Ectodermal cell (in vitro differentiated cells): ENCODE results near the gene TCL1A. TPM values are rescaled to one million over a fixed set of nuclear protein-coding genes. Genes with fewer than 3 reads are reported as not detected.
"Not testable (repeated sequence)": the region's sequence is repeated elsewhere in the genome, so short reads cannot be mapped to it uniquely, and the experiment has no call there.

Experiments used
- H3K27ac ChIP-seq: 2 replicates; pipeline ENCODE4 v1.7.0; 2013; ENCODE audit warnings: mild to moderate bottlenecking, low read depth, low read length; ENCODE audit not compliant: insufficient read depth, poor library complexity, severe bottlenecking
- H3K27me3 ChIP-seq: 2 replicates; pipeline ENCODE4 v1.7.0; 2013; ENCODE audit warnings: mild to moderate bottlenecking, low read length; ENCODE audit not compliant: insufficient read depth, control insufficient read depth, poor library complexity, severe bottlenecking
- H3K36me3 ChIP-seq: one replicate; pipeline ENCODE4 v1.7.0; 2013; ENCODE audit warnings: low read length; ENCODE audit not compliant: control insufficient read depth, insufficient read depth
- H3K4me1 ChIP-seq: one replicate; pipeline ENCODE4 v1.7.0; 2013; ENCODE audit warnings: low read length; ENCODE audit not compliant: control insufficient read depth, insufficient read depth
- H3K4me3 ChIP-seq: 2 replicates; pipeline ENCODE4 v1.7.0; 2013; ENCODE audit warnings: low read depth, low read length, control low read depth; ENCODE audit not compliant: insufficient read depth
- H3K9me3 ChIP-seq: 2 replicates; pipeline ENCODE4 v1.7.0; 2013; ENCODE audit warnings: mild to moderate bottlenecking, low read length, moderate library complexity; ENCODE audit not compliant: control insufficient read depth
- WGBS, 2 experiments: methylation state at CpG; one replicate each; pipeline ENCODE4 v1.1.7; 2013; ENCODE audit warnings: missing lambda C conversion rate in 2 of 2; 5-methylcytosine and 5-hydroxymethylcytosine counted together
- polyA plus RNA-seq, 4 experiments: library from polyadenylated mRNA; stranded (reverse); fragments of 50-300 nt; gene quantifications; one replicate each; pipeline ENCODE4 v1.2.3, GENCODE V29; 2013

The TCL1A gene
- not detected for polyA plus RNA-seq (2013, experiment 1 of 4)
- polyA plus RNA-seq (2013, experiment 2 of 4) = not detected
- polyA plus RNA-seq (2013, experiment 3 of 4) = not detected
- not detected for polyA plus RNA-seq (2013, experiment 4 of 4)

GRCh38 chr14:95713596-95714371 lies at the start of gene TCL1A:
Gene TCL1A, minus strand, starts transcription at chr14:95714125. Its CDS starts 59 bp downstream, at chr14:95714066.
- Histone ChIP-seq H3K27ac (no peak within 1 kb of the TSS), H3K4me3 (no peak within 1 kb of the TSS), H3K9me3 (no peaks in the 10 kb centered on the region), H3K27me3 (no peaks in the 10 kb centered on the region), H3K36me3 (no peaks in the 10 kb centered on the region), H3K4me1 (no peaks in the 10 kb centered on the region)
- 92 to 94% methylated on average over 47 of the region's 47 CpGs for WGBS, 2 experiments

GRCh38 chr14:95763032-95763431 lies 49.1 kb upstream of the TCL1A start:
- 90 to 94% methylated on average over 3 of the region's 4 CpGs for WGBS, 2 experiments
- H3K9me3 ChIP-seq, H3K36me3 ChIP-seq, H3K27ac ChIP-seq, H3K27me3 ChIP-seq, H3K4me3 ChIP-seq, H3K4me1 ChIP-seq: not testable (repeated sequence)

DNA sequence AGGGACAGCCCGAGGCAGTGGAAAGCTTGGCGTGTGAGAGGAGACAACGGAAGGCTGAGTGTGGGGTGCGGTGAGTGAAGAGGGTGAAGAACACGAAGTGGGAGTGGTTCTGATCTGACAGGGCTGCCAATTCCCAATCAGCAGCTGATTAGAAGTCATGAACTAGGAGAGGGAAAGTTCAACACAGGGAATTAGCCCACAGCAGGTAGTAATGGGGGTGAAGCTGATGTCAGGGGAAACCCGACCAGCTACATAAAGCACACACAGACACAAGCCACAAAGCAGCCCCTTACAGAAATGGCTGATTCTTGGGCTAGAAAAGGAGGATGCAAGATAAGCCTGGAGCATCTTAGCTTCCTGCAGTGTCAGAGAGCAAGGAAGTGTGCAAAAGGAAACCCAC lies 47.5 kb upstream of the TCL1A start:
- no peaks in the 10 kb centered on the region for H3K9me3 ChIP-seq
- no peak overlapping the region for H3K27ac ChIP-seq
- no peak overlapping the region for H3K4me3 ChIP-seq
- no peaks in the 10 kb centered on the region for H3K4me1 ChIP-seq
- no peaks in the 10 kb centered on the region for H3K36me3 ChIP-seq
- no peaks in the 10 kb centered on the region for H3K27me3 ChIP-seq
- 68% methylated on average over 5 to 6 of the region's 6 CpGs for WGBS, 2 experiments

GRCh38 chr14:95760596-95760995 lies 46.7 kb upstream of the TCL1A start:
- Histone ChIP-seq H3K27ac (no peak overlapping the region), H3K36me3 (no peaks in the 10 kb centered on the region), H3K27me3 (no peaks in the 10 kb centered on the region), H3K9me3 (no peaks in the 10 kb centered on the region), H3K4me3 (no peak overlapping the region), H3K4me1 (no peaks in the 10 kb centered on the region)
- 87 to 96% methylated on average over 3 of the region's 3 CpGs for WGBS, 2 experiments

- H3K4me3 ChIP-seq = no peak overlapping the region
- no peaks in the 10 kb centered on the region for H3K4me1 ChIP-seq
- no peaks in the 10 kb centered on the region for H3K36me3 ChIP-seq
- H3K9me3 ChIP-seq = no peaks in the 10 kb centered on the region
- H3K27me3 ChIP-seq = no peaks in the 10 kb centered on the region
- no peak overlapping the region for H3K27ac ChIP-seq
Measured at GRCh38 chr14:95759941-95760340, 46.0 kb upstream of the TCL1A start.

GRCh38 chr14:95758331-95758730 lies 44.4 kb upstream of the TCL1A start:
- Histone ChIP-seq H3K9me3 (no peaks in the 10 kb centered on the region), H3K27ac (no peak overlapping the region), H3K27me3 (no peaks in the 10 kb centered on the region), H3K36me3 (no peaks in the 10 kb centered on the region), H3K4me3 (no peak overlapping the region), H3K4me1 (no peaks in the 10 kb centered on the region)
- 78 to 84% methylated on average over 7 of the region's 7 CpGs for WGBS, 2 experiments

DNA sequence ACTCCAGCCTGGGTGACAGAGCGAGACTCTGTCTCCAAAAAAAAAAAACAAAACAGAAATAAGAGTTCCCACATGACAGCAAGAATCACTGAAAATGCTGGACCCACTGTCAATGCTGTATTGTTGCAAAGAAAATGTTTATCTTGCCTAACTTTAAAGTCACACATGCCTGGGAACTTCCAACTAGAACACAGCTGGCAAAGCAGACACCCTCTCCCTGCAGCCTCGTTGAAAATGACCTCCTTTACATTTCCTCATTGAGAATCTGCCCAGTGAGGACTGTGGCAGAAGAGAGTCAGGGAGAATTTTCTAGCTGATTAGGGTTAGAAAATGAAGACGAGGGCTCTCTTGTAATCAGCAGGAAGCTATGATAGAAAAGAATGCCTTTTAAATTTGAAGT lies 42.8 kb upstream of the TCL1A start:
- no peaks in the 10 kb centered on the region for H3K27me3 ChIP-seq
- no peak overlapping the region for H3K27ac ChIP-seq
- no peaks in the 10 kb centered on the region for H3K9me3 ChIP-seq
- H3K36me3 ChIP-seq = no peaks in the 10 kb centered on the region
- H3K4me3 ChIP-seq = no peak overlapping the region
- 87 to 92% methylated on average over 3 of the region's 3 CpGs for WGBS, 2 experiments
- no peaks in the 10 kb centered on the region for H3K4me1 ChIP-seq

- Histone ChIP-seq H3K4me3 (no peak overlapping the region), H3K27ac (no peak overlapping the region), H3K27me3 (no peaks in the 10 kb centered on the region), H3K4me1 (no peaks in the 10 kb centered on the region), H3K36me3 (no peaks in the 10 kb centered on the region), H3K9me3 (no peaks in the 10 kb centered on the region)
- 77 to 81% methylated on average over 5 to 6 of the region's 6 CpGs for WGBS, 2 experiments
Measured at GRCh38 chr14:95756127-95756526, 42.2 kb upstream of the TCL1A start.

DNA sequence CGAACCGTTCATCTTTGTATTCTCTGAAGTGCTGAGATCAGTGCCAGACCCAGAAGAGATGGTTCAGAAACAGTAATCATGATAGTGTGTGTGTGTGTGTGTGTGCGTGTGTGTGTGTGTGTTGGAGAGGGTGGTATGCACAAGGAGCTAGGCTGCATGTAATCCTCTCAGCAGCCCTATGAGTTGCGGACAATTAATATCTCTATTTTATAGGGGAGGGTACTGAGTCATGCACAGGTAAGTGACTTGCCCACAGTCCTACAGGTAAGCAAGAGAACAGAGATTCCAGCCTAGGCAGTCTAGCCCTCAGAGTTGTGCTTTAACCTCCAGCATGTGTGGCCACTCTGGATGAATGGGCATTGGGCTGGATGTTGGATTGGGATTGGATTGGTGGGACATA lies 27.9 kb upstream of the TCL1A start:
- no peaks in the 10 kb centered on the region for H3K4me1 ChIP-seq
- 92 to 95% methylated on average over 4 of the region's 4 CpGs for WGBS, 2 experiments

DNA sequence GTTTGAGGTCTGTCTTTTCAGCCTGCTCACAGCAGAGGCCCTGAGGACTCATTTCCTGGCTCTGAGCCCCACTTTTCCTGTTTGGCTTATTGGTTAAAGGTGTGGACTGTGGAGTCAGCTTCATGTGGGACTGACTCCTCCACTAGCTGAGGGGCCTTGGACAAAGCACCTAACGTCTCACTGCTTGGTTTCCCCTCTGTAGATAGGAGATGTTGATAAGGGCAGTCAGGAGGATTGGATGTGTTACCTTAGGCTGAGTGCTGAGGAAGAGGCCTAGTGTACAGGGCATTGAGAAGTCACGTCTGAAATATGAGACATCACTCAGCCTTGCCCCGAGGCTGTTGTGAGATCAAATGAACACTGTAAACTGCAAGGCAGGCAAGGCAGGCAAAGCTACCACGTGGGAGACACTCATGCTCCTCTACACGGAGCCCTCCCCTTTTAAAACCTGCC lies 27.1 kb upstream of the TCL1A start:
- Histone ChIP-seq H3K27me3 (no peaks in the 10 kb centered on the region), H3K9me3 (no peaks in the 10 kb centered on the region), H3K4me3 (no peak overlapping the region), H3K27ac (no peak overlapping the region), H3K36me3 (no peaks in the 10 kb centered on the region), H3K4me1 (no peaks in the 10 kb centered on the region)
- WGBS, 2 experiments = 78 to 79% methylated on average over 5 of the region's 5 CpGs

More for the DNA sequence above, 27.9 kb upstream of the TCL1A start:
- no peaks in the 10 kb centered on the region for H3K27me3 ChIP-seq
- H3K9me3 ChIP-seq = no peaks in the 10 kb centered on the region
- no peak overlapping the region for H3K27ac ChIP-seq
- H3K4me3 ChIP-seq = no peak overlapping the region
- H3K36me3 ChIP-seq = no peaks in the 10 kb centered on the region
